ENCODE results near the gene CRIM1.

The CRIM1 gene

GRCh38 chr2:36596397-36596796 lies 240.8 kb downstream of the CRIM1 start:
- DNase-seq = no peak

GRCh38 chr2:36597003-36597531 lies 241.5 kb downstream of the CRIM1 start:
- DNase-seq = no peak

GRCh38 chr2:36597532-36598377 lies 242.2 kb downstream of the CRIM1 start, which contains the start of gene FEZ2:
Gene FEZ2, minus strand, starts transcription at chr2:36598168. Its CDS starts 26 bp downstream, at chr2:36598142.
- peak; percentile 44 to 62 for DNase-seq

All from NCI-H187 (cell line).